WERI-Rb-1 (cell line): ENCODE data around the gene GATA5.

Experiments
- DNase-seq: peaks from one replicate; pipeline ENCODE4 v3.0.0-alpha.2; 2020
- H3K27ac ChIP-seq: fragments of 250-450 bp; sonication (Bioruptor Pico); 2 replicates; pipeline ENCODE4 v1.5.1; 2020; ENCODE audit warnings: mild to moderate bottlenecking, moderate library complexity
- H3K27me3 ChIP-seq: fragments of 250-450 bp; sonication (Bioruptor Pico); 2 replicates; pipeline ENCODE4 v1.5.1; 2021; ENCODE audit warnings: mild to moderate bottlenecking, low read depth, moderate library complexity; ENCODE audit not compliant: insufficient read depth, severe bottlenecking
- H3K36me3 ChIP-seq: fragments of 250-450 bp; sonication (Bioruptor Pico); 2 replicates; pipeline ENCODE4 v1.5.1; 2020; ENCODE audit warnings: mild to moderate bottlenecking, moderate library complexity
- H3K4me3 ChIP-seq: 2 replicates; pipeline ENCODE4 v1.5.1; 2011; ENCODE audit warnings: low read depth, mild to moderate bottlenecking, control low read depth, low read length
- H3K9me3 ChIP-seq: fragments of 250-450 bp; sonication (Bioruptor Pico); 2 replicates; pipeline ENCODE4 v1.5.1; 2021; ENCODE audit warnings: mild to moderate bottlenecking, moderate library complexity; ENCODE audit not compliant: severe bottlenecking
- TF ChIP-seq, protein P1 (sequence below): IDR thresholded peaks from 2 replicates; pipeline ENCODE4 v1.5.1; 2011; ENCODE audit warnings: low read depth, mild to moderate bottlenecking, control low read depth, inconsistent platforms, low read length

Gene GATA5

GRCh38 chr20:62433658-62434497, 41.9 kb downstream of the GATA5 start:
- no peak for DNase-seq
- TF ChIP-seq, protein P1, sequence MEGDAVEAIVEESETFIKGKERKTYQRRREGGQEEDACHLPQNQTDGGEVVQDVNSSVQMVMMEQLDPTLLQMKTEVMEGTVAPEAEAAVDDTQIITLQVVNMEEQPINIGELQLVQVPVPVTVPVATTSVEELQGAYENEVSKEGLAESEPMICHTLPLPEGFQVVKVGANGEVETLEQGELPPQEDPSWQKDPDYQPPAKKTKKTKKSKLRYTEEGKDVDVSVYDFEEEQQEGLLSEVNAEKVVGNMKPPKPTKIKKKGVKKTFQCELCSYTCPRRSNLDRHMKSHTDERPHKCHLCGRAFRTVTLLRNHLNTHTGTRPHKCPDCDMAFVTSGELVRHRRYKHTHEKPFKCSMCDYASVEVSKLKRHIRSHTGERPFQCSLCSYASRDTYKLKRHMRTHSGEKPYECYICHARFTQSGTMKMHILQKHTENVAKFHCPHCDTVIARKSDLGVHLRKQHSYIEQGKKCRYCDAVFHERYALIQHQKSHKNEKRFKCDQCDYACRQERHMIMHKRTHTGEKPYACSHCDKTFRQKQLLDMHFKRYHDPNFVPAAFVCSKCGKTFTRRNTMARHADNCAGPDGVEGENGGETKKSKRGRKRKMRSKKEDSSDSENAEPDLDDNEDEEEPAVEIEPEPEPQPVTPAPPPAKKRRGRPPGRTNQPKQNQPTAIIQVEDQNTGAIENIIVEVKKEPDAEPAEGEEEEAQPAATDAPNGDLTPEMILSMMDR, result no peak
- H3K27me3 ChIP-seq, result no peaks in the 10 kb centered on the region

GRCh38 chr20:62430866-62431447, 44.8 kb downstream of the GATA5 start:
- TF ChIP-seq, protein P1, result no peak
- Histone ChIP-seq H3K4me3 (no peak overlapping the region), H3K27ac (no peak overlapping the region), H3K9me3 (no peaks in the 10 kb centered on the region), H3K36me3 (no peaks in the 10 kb centered on the region), H3K27me3 (no peaks in the 10 kb centered on the region)
- no peak for DNase-seq

More at GRCh38 chr20:62433658-62434497, 41.9 kb downstream of the GATA5 start:
- Histone ChIP-seq H3K4me3 (no peak overlapping the region), H3K9me3 (no peaks in the 10 kb centered on the region), H3K36me3 (no peaks in the 10 kb centered on the region), H3K27ac (no peak overlapping the region)

- H3K4me3 ChIP-seq, result no peak overlapping the region
- TF ChIP-seq, protein P1, result no peak
- H3K27me3 ChIP-seq, result no peaks in the 10 kb centered on the region
- H3K9me3 ChIP-seq, result no peaks in the 10 kb centered on the region
- DNase-seq, result no peak
- no peaks in the 10 kb centered on the region for H3K36me3 ChIP-seq
- no peak overlapping the region for H3K27ac ChIP-seq
Measured at GRCh38 chr20:62430311-62430853, 45.4 kb downstream of the GATA5 start.

GRCh38 chr20:62429455-62430310, 46.1 kb downstream of the GATA5 start:
- Histone ChIP-seq H3K9me3 (no peaks in the 10 kb centered on the region), H3K4me3 (no peak overlapping the region), H3K36me3 (no peaks in the 10 kb centered on the region), H3K27ac (no peak overlapping the region), H3K27me3 (no peaks in the 10 kb centered on the region)
- TF ChIP-seq, protein P1, result no peak
- DNase-seq, result no peak

DNA sequence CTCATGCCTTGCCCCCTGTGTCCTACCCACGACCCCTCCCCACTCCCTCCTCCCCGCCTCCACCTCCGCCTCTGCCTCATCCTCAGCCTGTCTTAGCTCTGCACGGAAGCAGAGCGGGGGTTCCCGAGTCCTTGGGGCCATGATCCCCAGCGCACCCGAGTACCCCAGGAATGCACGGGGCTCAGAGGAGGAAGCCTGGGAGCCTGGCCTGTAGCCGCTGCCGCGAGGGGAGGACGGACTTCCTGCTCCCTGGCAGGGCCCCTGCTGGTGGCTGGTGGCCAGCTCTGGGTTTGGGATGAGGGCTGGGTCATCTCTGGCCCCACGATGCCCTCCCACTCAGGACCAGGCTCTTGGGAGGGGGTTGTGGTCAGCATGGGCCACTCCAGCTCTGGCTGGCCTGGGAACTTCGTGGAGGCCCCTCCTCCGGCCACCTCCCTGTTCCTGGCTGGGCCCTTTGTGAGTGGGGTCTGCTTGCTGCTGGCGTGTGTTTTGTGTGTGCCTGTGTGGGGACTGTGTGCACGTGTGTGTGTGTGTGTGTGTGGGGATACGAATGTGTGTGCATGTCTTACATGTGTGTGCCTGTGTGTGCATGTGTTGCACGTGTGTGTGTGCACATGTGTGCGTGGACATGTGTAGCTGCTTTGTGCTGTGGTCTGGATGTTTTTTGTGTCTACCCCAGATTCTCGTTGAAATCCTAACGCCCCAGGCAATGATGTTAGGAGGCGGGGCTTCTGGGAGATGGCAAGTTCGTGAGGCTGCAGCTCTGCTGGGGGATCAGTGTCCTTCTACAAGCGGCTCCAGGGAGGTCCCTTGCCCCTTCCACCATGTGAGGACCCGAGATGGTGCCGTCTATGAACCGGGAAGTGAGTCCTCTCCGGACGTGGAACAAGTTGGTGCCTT, 47.1 kb downstream of the GATA5 start:
- Histone ChIP-seq H3K27ac (no peak overlapping the region), H3K27me3 (no peaks in the 10 kb centered on the region), H3K9me3 (no peaks in the 10 kb centered on the region), H3K4me3 (no peak overlapping the region), H3K36me3 (no peaks in the 10 kb centered on the region)
- no peak for DNase-seq
- TF ChIP-seq, protein P1, result no peak
